Fibroblast of lung (primary cell): ENCODE results near the gene GRAMD4. TPM values are rescaled to one million over a fixed set of nuclear protein-coding genes. Genes with fewer than 3 reads are reported as not detected.

Source experiments
- DNase-seq, 2 donors: peaks; one replicate each; pipeline versions ENCODE4 v3.0.0 to v3.0.0-alpha.2; 2010; ENCODE audit warnings: low read depth in 2 of 2
- H2AFZ ChIP-seq: 2 replicates; pipeline ENCODE4 v1.5.1; 2012; ENCODE audit warnings: low read length, control low read depth, inconsistent platforms
- H3K27ac ChIP-seq: 2 replicates; pipeline ENCODE4 v1.5.1; 2011; ENCODE audit warnings: low read length, control low read depth; ENCODE audit not compliant: insufficient read depth
- H3K27me3 ChIP-seq: 2 replicates; pipeline ENCODE4 v1.5.1; 2011; ENCODE audit warnings: mild to moderate bottlenecking, low read length; ENCODE audit not compliant: control insufficient read depth, insufficient read depth
- H3K36me3 ChIP-seq: 2 replicates; pipeline ENCODE4 v1.5.1; 2011; ENCODE audit warnings: low read length; ENCODE audit not compliant: control insufficient read depth, insufficient read depth
- H3K4me1 ChIP-seq: 2 replicates; pipeline ENCODE4 v1.5.1; 2011; ENCODE audit warnings: low read length; ENCODE audit not compliant: control insufficient read depth, insufficient read depth; ENCODE audit errors: extremely low read depth
- H3K4me2 ChIP-seq: 2 replicates; pipeline ENCODE4 v1.5.1; 2011; ENCODE audit warnings: low read length, control low read depth; ENCODE audit not compliant: insufficient read depth; ENCODE audit errors: extremely low read depth
- H3K4me3 ChIP-seq, 4 experiments: fragments of 200-600 bp in 1 of 4; sonication (generic) in 1 of 4; replicated peaks in 1 of 4; 2 replicates each; pipeline ENCODE4 v1.5.1; 2011 to 2016; ENCODE audit warnings: low read length in 4 of 4, low read depth in 3 of 4, mild to moderate bottlenecking in 3 of 4, control low read depth in 2 of 4, inconsistent platforms in 1 of 4, mixed read lengths in 1 of 4; ENCODE audit not compliant: insufficient read depth in 1 of 4; ENCODE audit errors: control extremely low read depth in 1 of 4
- H3K79me2 ChIP-seq: 2 replicates; pipeline ENCODE4 v1.5.1; 2012; ENCODE audit warnings: mild to moderate bottlenecking, low read length, inconsistent platforms; ENCODE audit not compliant: control insufficient read depth, insufficient read depth
- H3K9ac ChIP-seq: 2 replicates; pipeline ENCODE4 v1.5.1; 2011; ENCODE audit warnings: mild to moderate bottlenecking, low read length, control low read depth; ENCODE audit not compliant: insufficient read depth
- H3K9me3 ChIP-seq: 2 replicates; pipeline ENCODE4 v1.5.1; 2012; ENCODE audit warnings: low read depth, low read length; ENCODE audit not compliant: control insufficient read depth, insufficient read depth
- H4K20me1 ChIP-seq: 2 replicates; pipeline ENCODE4 v1.5.1; 2011; ENCODE audit warnings: low read length; ENCODE audit not compliant: control insufficient read depth, insufficient read depth; ENCODE audit errors: extremely low read depth
- EZH2 ChIP-seq: IDR thresholded peaks from 2 replicates; pipeline ENCODE4 v1.5.1; 2012; ENCODE audit warnings: low read length, control low read depth, mild to moderate bottlenecking; ENCODE audit errors: missing control alignments
- polyA plus RNA-seq, 2 donors: library from polyadenylated mRNA; depleted of rRNA in 1 of 2; stranded (reverse) in 1 of 2; unstranded in 1 of 2; fragments of >200 nt; gene quantifications; 2 replicates each; pipeline ENCODE4 v1.2.1, GENCODE V29; 2011 to 2012; ENCODE audit warnings: missing spikeins in 1 of 2
- total RNA-seq: library from RNA; depleted of rRNA; stranded (reverse); fragments of >200 nt; gene quantifications from 2 replicates; pipeline ENCODE4 v1.2.1, GENCODE V29; 2014
- TF ChIP-seq, protein P1 (sequence below), 2 donors: IDR thresholded peaks in 1 of 2; conservative IDR thresholded peaks in 1 of 2; 1 replicate in 1 of 2; 2 replicates in 1 of 2; pipeline ENCODE4 v1.5.1; 2011 to 2012; ENCODE audit warnings: low read length in 2 of 2, control low read depth in 1 of 2, inconsistent platforms in 1 of 2, low read depth in 1 of 2, mild to moderate bottlenecking in 1 of 2

GRAMD4 gene
- total and polyA plus RNA-seq, 2 donors (not counting 1 experiment from before 2014, with no cell fraction given) = 7.5 to 37.3 TPM

DNA sequence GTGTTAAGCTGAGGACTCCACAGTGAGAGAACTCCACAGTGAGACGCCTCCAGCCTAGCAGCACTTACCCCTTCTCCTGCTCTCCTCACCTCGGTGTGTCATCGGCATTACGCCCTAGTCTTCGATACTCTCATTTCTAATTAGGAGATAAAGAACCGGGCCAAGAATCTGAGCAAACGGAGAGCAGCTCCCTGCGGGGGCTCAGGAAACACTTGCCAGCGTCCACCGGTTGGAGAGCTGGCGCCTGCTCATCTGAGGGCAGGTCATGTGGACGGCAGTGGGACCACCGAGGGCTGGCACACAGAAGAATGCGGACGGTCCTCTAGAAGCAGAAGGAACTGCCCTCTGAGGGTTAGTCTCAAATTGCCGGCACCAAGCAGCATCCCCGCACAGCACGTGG, 104.9 kb downstream of the GRAMD4 start:
- H4K20me1 ChIP-seq = no peaks in the 10 kb centered on the region
- no peak for DNase-seq
- H3K27me3 ChIP-seq = no peaks in the 10 kb centered on the region
- no peak overlapping the region for H3K4me2 ChIP-seq
- TF ChIP-seq, protein P1, sequence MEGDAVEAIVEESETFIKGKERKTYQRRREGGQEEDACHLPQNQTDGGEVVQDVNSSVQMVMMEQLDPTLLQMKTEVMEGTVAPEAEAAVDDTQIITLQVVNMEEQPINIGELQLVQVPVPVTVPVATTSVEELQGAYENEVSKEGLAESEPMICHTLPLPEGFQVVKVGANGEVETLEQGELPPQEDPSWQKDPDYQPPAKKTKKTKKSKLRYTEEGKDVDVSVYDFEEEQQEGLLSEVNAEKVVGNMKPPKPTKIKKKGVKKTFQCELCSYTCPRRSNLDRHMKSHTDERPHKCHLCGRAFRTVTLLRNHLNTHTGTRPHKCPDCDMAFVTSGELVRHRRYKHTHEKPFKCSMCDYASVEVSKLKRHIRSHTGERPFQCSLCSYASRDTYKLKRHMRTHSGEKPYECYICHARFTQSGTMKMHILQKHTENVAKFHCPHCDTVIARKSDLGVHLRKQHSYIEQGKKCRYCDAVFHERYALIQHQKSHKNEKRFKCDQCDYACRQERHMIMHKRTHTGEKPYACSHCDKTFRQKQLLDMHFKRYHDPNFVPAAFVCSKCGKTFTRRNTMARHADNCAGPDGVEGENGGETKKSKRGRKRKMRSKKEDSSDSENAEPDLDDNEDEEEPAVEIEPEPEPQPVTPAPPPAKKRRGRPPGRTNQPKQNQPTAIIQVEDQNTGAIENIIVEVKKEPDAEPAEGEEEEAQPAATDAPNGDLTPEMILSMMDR (conservative IDR thresholded peaks at IDR 0.05 in 1 of 2, IDR thresholded peaks at IDR 0.05 in 1 of 2; ENCODE audit: low read depth in 1 of 2, low read length in 2 of 2) = no peak
- no peak for TF ChIP-seq EZH2
- H2AFZ ChIP-seq = no peak overlapping the region
- H3K4me1 ChIP-seq = no peaks in the 10 kb centered on the region
- H3K27ac ChIP-seq = no peak overlapping the region
- H3K36me3 ChIP-seq = no peaks in the 10 kb centered on the region
- H3K79me2 ChIP-seq = peaks cover 21% of the 10 kb centered on the region
- H3K9me3 ChIP-seq = no peaks in the 10 kb centered on the region
- no peak overlapping the region for H3K9ac ChIP-seq
- no peak overlapping the region for H3K4me3 ChIP-seq

DNA sequence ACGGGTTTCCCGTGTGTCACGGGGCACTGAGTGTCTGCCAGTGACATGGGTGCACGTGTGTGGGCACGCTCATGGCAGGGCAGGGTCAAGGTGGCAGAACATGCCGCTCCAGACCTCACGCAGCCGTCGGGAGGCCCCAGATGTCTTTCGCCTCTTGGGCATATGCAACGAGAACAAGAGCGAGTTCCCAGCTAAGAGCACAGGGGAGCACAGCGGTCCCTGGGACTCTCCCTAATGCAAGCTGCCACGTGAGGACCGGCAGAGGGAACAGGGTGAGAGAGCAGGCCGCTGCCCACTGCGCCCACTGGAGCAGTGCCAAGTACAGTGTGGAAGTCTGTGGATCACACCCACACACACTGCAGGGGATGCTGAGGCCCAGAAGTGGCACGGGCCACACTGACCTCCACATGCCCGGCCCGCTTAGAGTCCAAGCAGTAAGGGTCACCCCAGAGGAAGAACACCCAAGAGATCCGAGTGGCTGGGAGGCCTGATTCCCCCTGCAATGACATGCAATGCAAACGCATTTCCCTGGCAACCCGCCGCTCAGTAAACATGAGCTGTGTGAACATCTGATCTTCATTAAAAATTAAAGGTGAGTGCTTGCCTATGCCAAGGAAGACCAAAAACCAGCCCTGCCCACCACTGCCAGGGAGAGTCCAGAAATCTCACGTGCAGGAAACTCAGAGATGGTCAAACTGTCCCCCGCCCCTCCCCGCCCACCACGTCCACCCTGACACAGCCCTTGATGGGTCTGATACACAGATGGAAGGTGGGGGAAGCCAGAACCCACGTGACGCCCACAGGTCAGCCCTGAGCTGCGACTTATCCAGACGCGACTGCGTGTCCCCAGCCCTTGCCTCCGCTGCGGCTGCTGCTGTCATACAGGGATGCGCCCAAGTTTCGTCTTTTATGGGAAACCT, 106.1 kb downstream of the GRAMD4 start:
- no peak overlapping the region for H3K4me3 ChIP-seq
- H3K9ac ChIP-seq = no peak overlapping the region
- no peaks in the 10 kb centered on the region for H4K20me1 ChIP-seq
- no peaks in the 10 kb centered on the region for H3K27me3 ChIP-seq
- no peak overlapping the region for H3K27ac ChIP-seq
- peaks cover under 1% of the 10 kb centered on the region for H3K36me3 ChIP-seq
- no peaks in the 10 kb centered on the region for H3K9me3 ChIP-seq
- no peak overlapping the region for H3K4me2 ChIP-seq
- no peak for DNase-seq
- TF ChIP-seq, protein P1 (conservative IDR thresholded peaks at IDR 0.05 in 1 of 2, IDR thresholded peaks at IDR 0.05 in 1 of 2; ENCODE audit: low read depth in 1 of 2, low read length in 2 of 2) = no peak
- TF ChIP-seq EZH2 = no peak
- H3K79me2 ChIP-seq = peaks cover 26% of the 10 kb centered on the region
- H2AFZ ChIP-seq = no peak overlapping the region
- no peaks in the 10 kb centered on the region for H3K4me1 ChIP-seq

DNA sequence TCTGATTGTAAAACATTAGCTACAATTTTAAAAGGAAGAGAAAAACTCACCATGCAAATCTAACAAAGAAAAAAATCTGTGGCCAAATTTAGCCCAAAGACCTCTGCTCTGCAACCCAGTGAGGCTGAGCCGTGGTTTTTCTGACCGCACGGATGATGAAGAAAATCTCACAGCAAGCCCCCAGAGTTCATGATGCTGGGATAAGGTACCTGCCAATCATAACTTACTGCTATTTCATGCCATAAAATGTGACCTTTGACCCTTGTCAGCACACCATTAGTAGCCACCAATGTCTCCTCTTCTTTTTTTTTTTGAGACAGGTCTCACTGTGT, 106.8 kb downstream of the GRAMD4 start:
- Histone ChIP-seq H3K4me2 (no peak overlapping the region), H3K27ac (no peak overlapping the region), H3K4me1 (no peaks in the 10 kb centered on the region), H3K27me3 (no peaks in the 10 kb centered on the region), H3K79me2 (peaks cover 33% of the 10 kb centered on the region), H3K4me3 (no peak overlapping the region), H3K9ac (no peak overlapping the region), H4K20me1 (no peaks in the 10 kb centered on the region), H3K36me3 (peaks cover 6% of the 10 kb centered on the region), H3K9me3 (no peaks in the 10 kb centered on the region), H2AFZ (no peak overlapping the region)
- DNase-seq = no peak
- TF ChIP-seq EZH2 = no peak
- TF ChIP-seq, protein P1 (conservative IDR thresholded peaks at IDR 0.05 in 1 of 2, IDR thresholded peaks at IDR 0.05 in 1 of 2; ENCODE audit: low read depth in 1 of 2, low read length in 2 of 2) = no peak
